K562 (cell line): ENCODE measurements around the gene DIRAS1. TPM values are rescaled to one million over a fixed set of nuclear protein-coding genes. Genes with fewer than 3 reads are reported as not detected.

Experiments used
- MCM5 ChIP-seq: fragments of 450-650 bp; IDR thresholded peaks from 2 replicates; pipeline ENCODE4 v1.6.1; 2016; ENCODE audit warnings: low read depth
- REST ChIP-seq, 2 experiments: fragments of 450-650 bp; formaldehyde crosslinking in 1 of 2; IDR thresholded peaks; 2 replicates each; pipeline versions ENCODE4 v1.4.0 to v1.6.1; 2014 to 2020; ENCODE audit warnings: mild to moderate bottlenecking in 2 of 2, borderline replicate concordance in 1 of 2, low read depth in 1 of 2
- SRSF9 ChIP-seq: fragments of 200-400 bp; formaldehyde crosslinking; IDR thresholded peaks from 2 replicates; pipeline ENCODE4 v1.6.1; 2017; ENCODE audit warnings: low read depth, low read length, borderline replicate concordance
- polyA plus RNA-seq, 8 experiments: library from polyadenylated mRNA; depleted of rRNA in 4 of 8; stranded (reverse) in 5 of 8; unstranded in 3 of 8; fragments of >200 nt; fragmentation: Nextera tagmentation in 2 of 8; fragmentation: Illumina TruSeq in 1 of 8; extraction: Ambion mirVana in 2 of 8; extraction: Trizol in 1 of 8; gene quantifications; 2 replicates each; pipeline versions ENCODE4 v1.2.1 to v1.2.3, GENCODE V29; 2011 to 2014; ENCODE audit warnings: inconsistent platforms in 1 of 8, missing spikeins in 1 of 8
- total RNA-seq, 7 experiments: library from RNA; depleted of rRNA in 6 of 7; stranded (reverse); fragments of >200 nt in 6 of 7; fragmentation: Illumina TruSeq in 2 of 7; extraction: Trizol in 2 of 7; gene quantifications; 2 replicates each; pipeline versions ENCODE4 v1.2.1 to v1.2.3, GENCODE V29; 2011 to 2021; ENCODE audit warnings: low replicate concordance in 1 of 7

Gene DIRAS1
- total and polyA plus RNA-seq, 9 of the 15 experiments (the other 6 are each of a cell fraction or from before 2014, with no cell fraction given), result 0.11 to 12.0 (median 2.9) TPM

- no peak for TF ChIP-seq SRSF9
- no peak for TF ChIP-seq MCM5
- no peak for TF ChIP-seq REST (IDR thresholded peaks at IDR 0.05; ENCODE audit: borderline replicate concordance)
- no peak for TF ChIP-seq REST (CRISPR knock-in tag; IDR thresholded peaks at IDR 0.05; ENCODE audit: low read depth)
Measured at GRCh38 chr19:2764945-2765344, 43.8 kb upstream of the DIRAS1 start (continued).
